NCI-H82 treated with DMSO at 0.1 percent for 48 hours (cell line): ENCODE results near the gene ESPNL.

ENCODE experiments used
- DNase-seq: peaks from one replicate; lab custom pipeline; 2025; ENCODE audit not compliant: unreplicated experiment; lab: John Stamatoyannopoulos, UW

ESPNL gene

GRCh38 chr2:238097988-238098871 is 1.9 kb upstream of the ESPNL start:
- peak; percentile 63 for DNase-seq

- no peak for DNase-seq
These were observed 1.0 kb upstream of the ESPNL start for GRCh38 chr2:238098901-238099713.

DNA sequence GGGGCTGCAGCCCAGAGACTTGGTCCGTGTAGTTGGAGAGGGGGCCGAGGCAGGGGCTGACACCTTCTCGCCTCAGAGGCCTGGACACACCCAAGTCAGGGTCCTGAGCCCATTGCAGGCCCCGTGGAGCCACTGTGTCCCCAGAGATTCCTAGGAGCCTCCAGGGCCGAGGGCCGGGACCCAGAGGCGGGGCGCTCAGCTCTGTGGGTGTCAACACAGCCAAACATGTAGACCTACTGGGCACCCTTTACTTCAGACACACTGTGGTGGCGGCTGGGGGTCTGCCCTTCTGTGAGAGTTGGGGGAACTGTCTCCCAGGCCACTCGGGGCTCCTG is 459 bp upstream of the ESPNL start:
- DNase-seq: no peak

DNA sequence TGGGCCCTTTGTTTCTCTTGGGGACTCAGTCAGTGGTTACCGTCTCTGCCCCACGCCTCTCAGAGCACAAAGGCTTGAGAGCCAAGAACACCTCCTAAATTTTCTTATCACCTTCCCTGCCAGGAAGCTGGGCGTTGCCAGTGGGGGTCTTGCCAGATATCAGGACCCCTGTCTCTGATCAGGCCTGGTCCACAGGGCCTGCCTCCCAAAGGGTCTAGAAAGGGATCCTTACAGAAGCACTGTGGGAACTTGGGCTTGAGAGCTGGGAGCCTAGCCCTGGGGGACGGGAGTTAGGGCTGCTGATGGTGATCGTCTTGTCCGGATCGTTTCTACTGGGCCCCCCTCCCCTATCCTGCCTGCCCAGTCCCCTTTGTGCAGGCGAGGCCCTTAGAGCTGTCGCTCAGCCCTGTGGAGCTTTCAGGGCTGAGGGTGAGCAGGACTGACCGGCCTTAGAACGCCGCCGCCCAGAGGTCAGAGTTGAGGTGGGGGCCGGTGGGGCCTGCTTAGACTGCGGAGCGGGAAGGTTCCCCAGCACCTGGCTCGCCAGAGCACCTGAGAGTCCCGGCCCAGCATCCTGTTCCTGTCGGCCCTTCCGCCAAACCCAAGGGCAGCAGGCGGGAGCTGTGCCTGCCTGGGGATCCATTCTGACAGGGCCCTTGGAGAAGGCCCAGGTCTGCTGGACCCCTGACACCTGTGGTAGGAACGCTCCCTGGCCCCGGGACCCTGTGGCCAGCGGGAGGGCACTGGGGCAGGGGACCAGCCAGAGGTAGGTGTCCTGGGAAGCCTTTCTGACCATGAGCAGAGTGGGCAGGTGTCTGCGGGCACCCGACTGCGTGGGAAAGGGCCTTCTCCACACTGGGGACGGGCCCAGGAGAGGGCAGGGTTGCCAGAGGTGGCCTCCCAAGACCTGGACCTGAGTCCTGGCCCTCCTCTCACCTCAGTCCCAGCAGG is 956 bp downstream of the ESPNL start:
- DNase-seq: no peak

DNA sequence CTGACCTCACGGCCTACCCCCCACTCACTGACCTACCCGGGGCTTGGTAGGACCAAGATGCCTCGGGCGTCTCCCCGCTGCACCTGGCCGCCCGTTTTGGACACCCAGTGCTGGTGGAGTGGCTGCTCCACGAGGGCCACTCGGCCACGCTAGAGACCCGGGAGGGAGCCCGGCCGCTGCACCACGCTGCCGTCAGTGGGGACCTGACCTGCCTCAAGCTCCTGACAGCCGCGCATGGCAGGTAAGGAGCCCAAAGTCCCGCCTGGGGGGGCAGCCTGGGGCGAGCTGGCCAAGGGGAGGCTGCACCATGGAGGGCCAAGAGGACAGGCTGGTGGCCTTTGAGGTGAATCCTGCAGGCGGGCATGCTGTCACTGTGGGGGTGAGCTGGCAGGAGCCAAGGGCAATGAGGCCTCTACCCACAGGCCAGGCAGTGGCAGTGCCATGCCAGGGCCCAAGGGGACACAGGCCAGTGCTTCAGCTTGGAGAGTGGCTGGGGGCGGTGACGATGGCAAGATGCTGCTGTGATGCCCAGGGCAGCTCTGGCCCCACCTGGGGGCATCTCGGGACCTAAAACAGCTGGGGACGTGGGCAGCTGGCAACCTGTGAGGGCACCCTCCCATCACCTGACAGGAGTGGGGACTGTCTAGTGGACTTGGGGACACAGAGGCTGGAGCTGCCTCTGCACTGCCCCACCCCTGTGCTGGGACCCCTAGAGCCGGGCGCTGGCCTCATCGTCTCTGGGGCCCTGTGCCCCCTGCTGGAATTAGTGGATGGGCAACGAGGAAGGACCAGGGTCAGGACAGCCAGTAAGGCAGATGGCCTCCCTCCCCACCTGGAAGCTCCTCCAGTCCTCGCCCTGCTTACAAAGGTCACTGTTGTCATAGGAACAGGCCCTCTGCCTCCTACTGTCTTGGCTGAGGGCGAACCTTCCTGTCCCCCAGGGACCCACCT is 2.0 kb downstream of the ESPNL start:
- no peak for DNase-seq

GRCh38 chr2:238102865-238103264 is 2.7 kb downstream of the ESPNL start:
- DNase-seq: no peak

GRCh38 chr2:238103465-238104225 is 3.5 kb downstream of the ESPNL start:
- no peak for DNase-seq

- DNase-seq: no peak
These were observed 4.1 kb downstream of the ESPNL start for GRCh38 chr2:238104226-238104690.

GRCh38 chr2:238104691-238105371 is 4.7 kb downstream of the ESPNL start:
- DNase-seq: no peak

- DNase-seq: no peak
These were observed 5.6 kb downstream of the ESPNL start for GRCh38 chr2:238105506-238106338.

GRCh38 chr2:238106339-238106697 is 6.2 kb downstream of the ESPNL start:
- DNase-seq: no peak

DNA sequence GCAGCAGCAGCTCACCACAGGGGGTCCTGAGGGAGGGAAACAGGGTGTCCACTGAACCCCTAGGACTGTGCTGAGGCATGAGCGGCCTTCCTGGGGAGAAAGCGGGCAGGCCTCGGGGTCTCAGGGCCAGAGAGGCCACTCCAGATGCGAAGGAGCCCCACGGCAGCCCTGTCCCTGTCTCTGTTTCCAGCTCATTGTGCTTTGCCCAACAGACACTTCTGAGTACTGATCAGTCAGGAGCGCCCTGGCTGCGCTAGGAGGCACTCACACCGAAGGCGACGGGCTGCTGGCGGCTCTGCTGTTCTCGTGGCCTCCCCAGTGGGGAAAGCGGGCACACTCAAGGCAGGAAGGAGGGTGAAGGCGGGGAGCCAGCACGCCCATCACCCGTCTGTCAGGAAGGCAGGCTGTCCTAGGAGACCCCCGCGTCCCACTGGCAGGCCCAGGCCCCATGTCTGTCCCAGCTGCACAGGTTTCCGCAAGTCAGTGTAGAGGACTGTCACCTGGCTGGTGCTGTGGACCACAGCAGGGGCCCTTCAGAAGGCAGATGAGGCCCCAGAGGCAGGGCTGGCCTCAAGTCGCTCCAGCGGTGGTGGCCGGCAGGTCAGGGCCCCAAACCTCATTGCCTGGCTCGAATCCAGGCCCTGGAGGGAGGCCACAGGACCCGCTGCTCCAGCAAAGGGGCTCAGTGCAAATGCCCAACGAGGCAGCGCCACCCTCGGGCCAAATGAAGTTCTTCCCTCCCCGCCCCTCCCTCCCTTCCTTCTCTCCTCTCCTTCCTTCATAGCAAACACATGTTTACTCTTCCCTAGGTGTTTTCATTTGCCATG is 6.8 kb downstream of the ESPNL start:
- no peak for DNase-seq

GRCh38 chr2:238107525-238108422 is 7.6 kb downstream of the ESPNL start:
- DNase-seq: no peak

DNA sequence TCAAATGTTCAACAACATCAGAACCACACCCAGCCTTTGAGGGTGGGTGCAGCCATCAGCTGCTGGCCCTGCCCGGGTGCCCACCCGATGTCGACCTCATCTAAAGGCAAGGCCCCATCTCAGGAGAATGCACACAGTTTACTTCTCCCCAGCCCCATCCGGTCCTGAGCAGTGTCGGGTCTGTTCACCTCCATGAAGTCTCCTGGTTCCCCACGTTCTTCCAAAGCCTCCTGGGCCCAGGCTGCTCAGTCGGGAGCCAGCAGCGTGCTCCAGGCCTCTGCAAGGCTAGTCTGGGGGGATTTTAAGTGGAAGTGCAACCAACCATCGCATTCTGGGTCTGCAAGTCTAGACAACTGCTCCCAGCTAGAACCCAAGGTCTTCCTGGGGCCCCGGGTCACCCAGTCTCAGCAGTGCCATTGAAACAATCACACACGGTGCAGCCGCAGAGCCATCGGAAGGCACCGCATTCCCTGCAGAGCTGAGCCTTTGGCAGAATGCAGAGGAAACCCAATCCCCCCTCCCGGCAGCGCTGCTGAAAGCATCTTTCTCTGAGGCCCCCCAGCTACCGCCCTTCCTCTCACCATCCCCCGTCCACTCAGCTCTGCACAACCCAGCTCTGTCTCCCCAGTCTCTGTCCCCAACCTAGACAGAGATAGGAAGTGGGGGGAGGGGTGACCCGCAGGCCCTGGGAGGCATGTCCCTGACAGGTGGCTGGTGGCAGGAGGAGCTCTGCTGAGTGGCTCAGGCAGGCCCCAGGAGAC is 8.5 kb downstream of the ESPNL start:
- peak; percentile 89 for DNase-seq

GRCh38 chr2:238113611-238114010 is 13.5 kb downstream of the ESPNL start:
- DNase-seq: no peak
